K562 treated with DMSO at 1 percent for 4 hours (cell line): ENCODE data around the gene LY6G6C. TPM values are rescaled to one million over a fixed set of nuclear protein-coding genes. Genes with fewer than 3 reads are reported as not detected.

ENCODE experiments used
- total RNA-seq: library from RNA; unstranded; fragments of 300-600 nt; gene quantifications from 2 replicates; pipeline ENCODE4 v1.2.3, GENCODE V29; 2022; ENCODE audit not compliant: insufficient read depth

LY6G6C gene
- total RNA-seq: not detected in 2 replicates

GRCh38 chr6:31721351-31722020 lies at the start of gene LY6G6C:
LY6G6C (minus strand) TSS chr6:31721746; CDS start chr6:31721679, 67 bp downstream.

GRCh38 chr6:31762356-31762755 lies 40.8 kb upstream of the LY6G6C start, which contains the start of gene SAPCD1:
SAPCD1 (plus strand) TSS chr6:31762656; CDS start chr6:31763055, 399 bp downstream.

GRCh38 chr6:31739639-31740396 lies 18.3 kb upstream of the LY6G6C start, which contains the start of gene MSH5:
MSH5 (plus strand) TSS chr6:31740005; CDS start chr6:31740467, 462 bp downstream.

GRCh38 chr6:31736021-31736767 lies 14.6 kb upstream of the LY6G6C start, which contains the start of gene CLIC1:
CLIC1 (minus strand) TSS chr6:31736530; CDS start chr6:31736300, 230 bp downstream.

GRCh38 chr6:31728767-31729514 lies 7.4 kb upstream of the LY6G6C start, which contains the start of gene DDAH2:
DDAH2 (minus strand) TSS chr6:31729299; CDS start chr6:31729161, 138 bp downstream.

GRCh38 chr6:31723245-31723979 lies 1.9 kb upstream of the LY6G6C start, which contains the start of gene MPIG6B:
MPIG6B (plus strand) TSS chr6:31723373; CDS start chr6:31723384, 11 bp downstream.

GRCh38 chr6:31715022-31715958 lies 6.3 kb downstream of the LY6G6C start, which contains the start of gene LY6G6D:
LY6G6D (plus strand) TSS chr6:31715348; CDS start chr6:31715356, 8 bp downstream.

GRCh38 chr6:31706599-31706998 lies 14.9 kb downstream of the LY6G6C start, which contains the start of gene LY6G6F:
LY6G6F (plus strand) TSS chr6:31706866; CDS start chr6:31706907, 41 bp downstream.

GRCh38 chr6:31702819-31703716 lies 18.5 kb downstream of the LY6G6C start, which contains the start of gene ABHD16A:
ABHD16A (minus strand) TSS chr6:31703324; CDS start chr6:31703281, 43 bp downstream.

GRCh38 chr6:31680226-31681134 lies 41.1 kb downstream of the LY6G6C start, which contains the start of gene LY6G5C:
LY6G5C (minus strand) TSS chr6:31681067; CDS start chr6:31680373, 694 bp downstream.

GRCh38 chr6:31669676-31670075 lies 51.9 kb downstream of the LY6G6C start, which contains the start of gene LY6G5B:
LY6G5B (plus strand) TSS chr6:31669976; CDS start chr6:31670951, 975 bp downstream.

Other genes starting within 250 kb of the LY6G6C start
- gene MICB, start 223.6 kb downstream of the LY6G6C start, total RNA-seq: 20.6 and 25.7 TPM in 2 replicates
- gene MCCD1, start 192.8 kb downstream of the LY6G6C start, total RNA-seq: not detected in 2 replicates
- gene DDX39B, start 179.7 kb downstream of the LY6G6C start, total RNA-seq: 175 and 204 TPM in 2 replicates
- not detected in 2 replicates for gene ATP6V1G2, start 175.1 kb downstream of the LY6G6C start, total RNA-seq
- 54.0 and 55.3 TPM in 2 replicates for gene NFKBIL1, start 174.1 kb downstream of the LY6G6C start, total RNA-seq
- not detected in 2 replicates for gene LTA, start 149.5 kb downstream of the LY6G6C start, total RNA-seq
- gene TNF, start 146.2 kb downstream of the LY6G6C start, total RNA-seq: 0.39 TPM in 1 of 2 replicates, not detected in the other
- gene LTB, start 139.3 kb downstream of the LY6G6C start, total RNA-seq: not detected in 2 replicates
- 8.0 and 9.8 TPM in 2 replicates for gene LST1, start 135.5 kb downstream of the LY6G6C start, total RNA-seq
- 1.7 TPM in 1 of 2 replicates, not detected in the other for gene NCR3, start 128.7 kb downstream of the LY6G6C start, total RNA-seq
- 26.7 and 27.1 TPM in 2 replicates for gene AIF1, start 106.5 kb downstream of the LY6G6C start, total RNA-seq
- 185 and 248 TPM in 2 replicates for gene PRRC2A, start 101.0 kb downstream of the LY6G6C start, total RNA-seq
- 380 and 409 TPM in 2 replicates for gene BAG6, start 69.1 kb downstream of the LY6G6C start, total RNA-seq
- gene APOM, start 65.9 kb downstream of the LY6G6C start, total RNA-seq: 8.4 and 11.2 TPM in 2 replicates
- gene C6orf47, start 61.0 kb downstream of the LY6G6C start, total RNA-seq: 17.7 and 18.6 TPM in 2 replicates
- gene GPANK1, start 56.7 kb downstream of the LY6G6C start, total RNA-seq: 23.4 and 36.8 TPM in 2 replicates
- gene CSNK2B, start 55.7 kb downstream of the LY6G6C start, total RNA-seq: 613 and 654 TPM in 2 replicates
- 5.0 and 12.4 TPM in 2 replicates for gene LY6G5B, start 51.8 kb downstream of the LY6G6C start, total RNA-seq
- gene LY6G5C, start 40.7 kb downstream of the LY6G6C start, total RNA-seq: 3.4 TPM in 1 of 2 replicates, not detected in the other
- gene ABHD16A, start 18.4 kb downstream of the LY6G6C start, total RNA-seq: 91.1 and 99.5 TPM in 2 replicates
- gene LY6G6F, start 14.9 kb downstream of the LY6G6C start, total RNA-seq: not detected in 2 replicates
- gene LY6G6D, start 6.4 kb downstream of the LY6G6C start, total RNA-seq: not detected in 2 replicates
- gene MPIG6B, start 1.6 kb upstream of the LY6G6C start, total RNA-seq: 0.51 TPM in 1 of 2 replicates, not detected in the other
- 66.8 and 75.1 TPM in 2 replicates for gene DDAH2, start 7.6 kb upstream of the LY6G6C start, total RNA-seq
- 1,213 and 1,370 TPM in 2 replicates for gene CLIC1, start 14.8 kb upstream of the LY6G6C start, total RNA-seq
- gene MSH5, start 18.3 kb upstream of the LY6G6C start, total RNA-seq: 22.0 and 30.3 TPM in 2 replicates
- 2.6 and 8.2 TPM in 2 replicates for gene SAPCD1, start 40.9 kb upstream of the LY6G6C start, total RNA-seq
- 5.4 and 5.6 TPM in 2 replicates for gene VWA7, start 55.6 kb upstream of the LY6G6C start, total RNA-seq
- gene VARS1, start 74.0 kb upstream of the LY6G6C start, total RNA-seq: 147 and 165 TPM in 2 replicates
- 139 and 155 TPM in 2 replicates for gene LSM2, start 85.2 kb upstream of the LY6G6C start, total RNA-seq
- 2.5 and 2.8 TPM in 2 replicates for gene HSPA1L, start 93.5 kb upstream of the LY6G6C start, total RNA-seq
- 641 and 912 TPM in 2 replicates for gene HSPA1A, start 93.8 kb upstream of the LY6G6C start, total RNA-seq
- gene HSPA1B, start 106.0 kb upstream of the LY6G6C start, total RNA-seq: 595 and 769 TPM in 2 replicates
- gene NEU1, start 141.1 kb upstream of the LY6G6C start, total RNA-seq: 232 TPM in 2 replicates
- gene SLC44A4, start 157.3 kb upstream of the LY6G6C start, total RNA-seq: 12.7 and 13.4 TPM in 2 replicates
- 61.5 and 78.2 TPM in 2 replicates for gene EHMT2, start 176.0 kb upstream of the LY6G6C start, total RNA-seq
- 6.4 and 10.3 TPM in 2 replicates for gene ZBTB12, start 180.3 kb upstream of the LY6G6C start, total RNA-seq
- gene C2, start 206.0 kb upstream of the LY6G6C start, total RNA-seq: 8.3 and 9.1 TPM in 2 replicates
- 3.8 TPM in 1 of 2 replicates, not detected in the other for gene CFB, start 224.3 kb upstream of the LY6G6C start, total RNA-seq
- gene NELFE, start 237.2 kb upstream of the LY6G6C start, total RNA-seq: 78.2 and 128 TPM in 2 replicates
- 43.6 and 60.1 TPM in 2 replicates for gene SKIC2, start 237.4 kb upstream of the LY6G6C start, total RNA-seq